ENCODE results near the gene SAC3D1.

The SAC3D1 gene

GRCh38 chr11:65053827-65054508, 13.0 kb downstream of the SAC3D1 start:
- Histone ChIP-seq H3K4me3 (ENCODE audit: low read depth, low read length) (no peak overlapping the region), H3K4me1 (no peaks in the 10 kb centered on the region), H3K36me3 (no peaks in the 10 kb centered on the region), H3K27me3 (no peaks in the 10 kb centered on the region), H3K9me3 (no peaks in the 10 kb centered on the region)
- DNase-seq = no peak
- TF ChIP-seq CTCF (IDR thresholded peaks at IDR 0.05; ENCODE audit: low read depth, low read length) = no peak

GRCh38 chr11:65055538-65055937, 14.5 kb downstream of the SAC3D1 start:
- Histone ChIP-seq H3K4me3 (ENCODE audit: low read depth, low read length) (no peak overlapping the region), H3K36me3 (no peaks in the 10 kb centered on the region), H3K4me1 (no peaks in the 10 kb centered on the region), H3K9me3 (no peaks in the 10 kb centered on the region), H3K27me3 (no peaks in the 10 kb centered on the region)
- DNase-seq = no peak
- TF ChIP-seq CTCF (IDR thresholded peaks at IDR 0.05; ENCODE audit: low read depth, low read length) = no peak

GRCh38 chr11:65056999-65057398, 16.0 kb downstream of the SAC3D1 start:
- TF ChIP-seq CTCF (IDR thresholded peaks at IDR 0.05; ENCODE audit: low read depth, low read length) = no peak
- Histone ChIP-seq H3K4me1 (no peaks in the 10 kb centered on the region), H3K9me3 (no peaks in the 10 kb centered on the region), H3K27me3 (no peaks in the 10 kb centered on the region), H3K36me3 (no peaks in the 10 kb centered on the region), H3K4me3 (ENCODE audit: low read depth, low read length) (no peak overlapping the region)
- DNase-seq = no peak

GRCh38 chr11:65057526-65057925, 16.5 kb downstream of the SAC3D1 start:
- no peaks in the 10 kb centered on the region for H3K36me3 ChIP-seq
- no peak overlapping the region for H3K4me3 ChIP-seq (ENCODE audit: low read depth, low read length)
- H3K27me3 ChIP-seq = no peaks in the 10 kb centered on the region
- H3K9me3 ChIP-seq = no peaks in the 10 kb centered on the region
- no peak for DNase-seq
- no peaks in the 10 kb centered on the region for H3K4me1 ChIP-seq
- TF ChIP-seq CTCF (IDR thresholded peaks at IDR 0.05; ENCODE audit: low read depth, low read length) = no peak

- no peak for DNase-seq
- no peaks in the 10 kb centered on the region for H3K27me3 ChIP-seq
- H3K4me3 ChIP-seq (ENCODE audit: low read depth, low read length) = no peak overlapping the region
- H3K9me3 ChIP-seq = no peaks in the 10 kb centered on the region
- H3K36me3 ChIP-seq = no peaks in the 10 kb centered on the region
- TF ChIP-seq CTCF (IDR thresholded peaks at IDR 0.05; ENCODE audit: low read depth, low read length) = no peak
- H3K4me1 ChIP-seq = no peaks in the 10 kb centered on the region
Observed at GRCh38 chr11:65058012-65058411, 17.0 kb downstream of the SAC3D1 start.

GRCh38 chr11:65058419-65059054, 17.5 kb downstream of the SAC3D1 start, which contains the start of gene NAALADL1:
NAALADL1 (minus strand) TSS chr11:65058553; CDS start chr11:65058521, 32 bp downstream.
- H3K4me3 ChIP-seq (ENCODE audit: low read depth, low read length) = no peak within 1 kb of the TSS
- no peaks in the 10 kb centered on the region for H3K4me1 ChIP-seq
- H3K27me3 ChIP-seq = no peaks in the 10 kb centered on the region
- H3K9me3 ChIP-seq = no peaks in the 10 kb centered on the region
- H3K36me3 ChIP-seq = no peaks in the 10 kb centered on the region
- TF ChIP-seq CTCF (IDR thresholded peaks at IDR 0.05; ENCODE audit: low read depth, low read length) = no peak
- no peak for DNase-seq

Data from BE2C (cell line).